B cell (primary cell): ENCODE results near the gene HSBP1.

Experiments used
- EZH2 ChIP-seq: IDR thresholded peaks from 2 replicates; pipeline ENCODE4 v1.6.1; 2012; ENCODE audit warnings: borderline replicate concordance, low read depth, mild to moderate bottlenecking, moderate library complexity, low read length; ENCODE audit not compliant: insufficient read depth, poor library complexity, severe bottlenecking
- TF ChIP-seq, protein P1 (sequence below): fragments of 200-600 bp; IDR thresholded peaks from one replicate; pipeline ENCODE4 v1.8.0; 2022; ENCODE audit warnings: antibody characterized with exemption, mild to moderate bottlenecking

DNA sequence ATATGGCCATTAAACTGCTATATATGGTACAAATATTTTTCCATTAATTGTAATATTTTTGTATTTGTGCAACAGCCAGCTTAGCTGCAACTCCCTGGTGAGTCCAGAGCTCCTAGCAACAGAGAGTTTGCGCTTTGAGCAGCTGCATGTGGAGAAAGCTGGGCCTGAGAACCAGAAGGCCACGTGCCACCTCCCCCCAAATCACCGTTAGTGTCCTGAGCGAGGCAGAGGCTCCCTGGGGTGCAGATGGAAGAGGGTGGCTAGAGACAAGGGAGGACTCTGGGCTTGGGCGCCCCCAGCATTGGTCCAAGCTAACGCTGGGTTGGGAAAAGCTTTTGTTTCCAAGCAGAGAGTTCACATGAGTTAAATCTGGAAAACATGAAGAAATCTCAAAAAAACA is 41.6 kb downstream of the HSBP1 start:
- TF ChIP-seq, protein P1, sequence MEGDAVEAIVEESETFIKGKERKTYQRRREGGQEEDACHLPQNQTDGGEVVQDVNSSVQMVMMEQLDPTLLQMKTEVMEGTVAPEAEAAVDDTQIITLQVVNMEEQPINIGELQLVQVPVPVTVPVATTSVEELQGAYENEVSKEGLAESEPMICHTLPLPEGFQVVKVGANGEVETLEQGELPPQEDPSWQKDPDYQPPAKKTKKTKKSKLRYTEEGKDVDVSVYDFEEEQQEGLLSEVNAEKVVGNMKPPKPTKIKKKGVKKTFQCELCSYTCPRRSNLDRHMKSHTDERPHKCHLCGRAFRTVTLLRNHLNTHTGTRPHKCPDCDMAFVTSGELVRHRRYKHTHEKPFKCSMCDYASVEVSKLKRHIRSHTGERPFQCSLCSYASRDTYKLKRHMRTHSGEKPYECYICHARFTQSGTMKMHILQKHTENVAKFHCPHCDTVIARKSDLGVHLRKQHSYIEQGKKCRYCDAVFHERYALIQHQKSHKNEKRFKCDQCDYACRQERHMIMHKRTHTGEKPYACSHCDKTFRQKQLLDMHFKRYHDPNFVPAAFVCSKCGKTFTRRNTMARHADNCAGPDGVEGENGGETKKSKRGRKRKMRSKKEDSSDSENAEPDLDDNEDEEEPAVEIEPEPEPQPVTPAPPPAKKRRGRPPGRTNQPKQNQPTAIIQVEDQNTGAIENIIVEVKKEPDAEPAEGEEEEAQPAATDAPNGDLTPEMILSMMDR: no peak
- TF ChIP-seq EZH2: no peak
